Activated CD4-positive, CD25-positive, alpha-beta regulatory T cell treated with anti-CD3 and anti-CD28 coated beads, Interleukin-2, amount 50 U/mL, for 24 hours (primary cell): ENCODE measurements around the gene SLC17A7.
A peak's percentile ranks its signal among the peaks of the same experiment; 100 is the strongest.

Experiments used
- ATAC-seq, 2 donors: fragments of 150-1000 bp; cut with Tn5 transposase; one replicate each; pipeline ENCODE4 v1.10.0; 2021; ENCODE audit warnings: mild to moderate bottlenecking in 1 of 2, moderate library complexity in 1 of 2

The SLC17A7 gene

GRCh38 chr19:49403404-49404187 lies 37.7 kb downstream of the SLC17A7 start:
- no peak for ATAC-seq

DNA sequence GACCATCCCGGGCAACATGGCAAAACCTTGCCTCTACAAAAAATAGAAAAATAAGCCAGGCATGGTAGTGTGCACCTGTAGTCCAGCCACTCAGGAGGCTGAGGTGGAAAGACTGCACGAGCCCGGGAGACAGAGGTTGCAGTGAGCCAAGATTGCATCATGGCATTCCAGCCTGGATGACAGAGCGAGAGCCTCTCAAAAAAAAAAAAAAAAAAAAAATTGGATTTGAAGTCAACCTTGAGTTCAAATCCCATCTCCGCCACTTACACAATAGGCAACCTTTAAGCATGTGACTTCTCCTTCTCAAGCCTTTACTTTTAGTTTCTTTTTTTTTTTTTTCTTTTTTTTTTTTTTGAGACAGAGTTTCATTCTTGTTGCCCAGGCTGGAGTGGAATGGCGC lies 41.3 kb downstream of the SLC17A7 start:
- ATAC-seq = no peak

- no peak for ATAC-seq
Measured at GRCh38 chr19:49398931-49399330, 42.4 kb downstream of the SLC17A7 start.

GRCh38 chr19:49398001-49398615 lies 43.2 kb downstream of the SLC17A7 start:
- no peak for ATAC-seq

DNA sequence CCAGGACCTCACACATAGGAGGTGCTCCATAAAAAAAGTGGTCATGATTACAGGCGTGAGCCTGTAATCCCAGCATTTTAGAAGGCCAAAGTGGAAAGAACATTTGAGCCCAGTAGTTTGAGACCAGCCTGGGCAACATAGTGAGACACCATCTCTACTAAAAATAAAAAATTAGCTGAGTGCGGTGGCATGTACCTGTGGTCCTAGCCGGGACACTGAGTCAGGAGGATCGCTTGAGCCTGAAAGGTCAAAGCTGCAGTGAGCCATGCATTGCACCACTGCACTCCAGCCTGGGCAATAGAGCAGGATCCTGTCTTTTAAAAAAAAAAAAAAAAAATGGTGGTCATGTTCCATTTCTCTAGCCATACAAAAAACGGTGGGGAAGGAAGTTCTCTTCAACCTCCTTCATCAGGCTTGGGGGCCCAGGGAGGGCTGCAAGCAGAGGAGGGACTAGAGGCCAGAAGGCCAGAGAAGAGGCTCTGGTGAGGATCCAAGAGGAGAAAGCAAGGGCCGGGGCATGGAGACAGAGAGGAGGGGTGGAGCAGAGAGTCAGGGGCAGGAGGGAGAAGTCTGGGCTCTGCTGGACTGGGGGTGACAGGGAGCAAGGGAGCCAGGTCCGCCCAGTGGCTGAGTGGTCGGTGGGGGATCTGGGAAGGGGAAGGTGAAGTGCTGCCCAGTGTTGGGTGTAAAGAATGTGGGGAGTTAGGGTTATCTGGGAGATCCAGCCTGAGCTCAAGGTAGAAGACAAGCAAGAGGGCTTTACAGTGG lies 44.4 kb downstream of the SLC17A7 start:
- ATAC-seq = no peak

DNA sequence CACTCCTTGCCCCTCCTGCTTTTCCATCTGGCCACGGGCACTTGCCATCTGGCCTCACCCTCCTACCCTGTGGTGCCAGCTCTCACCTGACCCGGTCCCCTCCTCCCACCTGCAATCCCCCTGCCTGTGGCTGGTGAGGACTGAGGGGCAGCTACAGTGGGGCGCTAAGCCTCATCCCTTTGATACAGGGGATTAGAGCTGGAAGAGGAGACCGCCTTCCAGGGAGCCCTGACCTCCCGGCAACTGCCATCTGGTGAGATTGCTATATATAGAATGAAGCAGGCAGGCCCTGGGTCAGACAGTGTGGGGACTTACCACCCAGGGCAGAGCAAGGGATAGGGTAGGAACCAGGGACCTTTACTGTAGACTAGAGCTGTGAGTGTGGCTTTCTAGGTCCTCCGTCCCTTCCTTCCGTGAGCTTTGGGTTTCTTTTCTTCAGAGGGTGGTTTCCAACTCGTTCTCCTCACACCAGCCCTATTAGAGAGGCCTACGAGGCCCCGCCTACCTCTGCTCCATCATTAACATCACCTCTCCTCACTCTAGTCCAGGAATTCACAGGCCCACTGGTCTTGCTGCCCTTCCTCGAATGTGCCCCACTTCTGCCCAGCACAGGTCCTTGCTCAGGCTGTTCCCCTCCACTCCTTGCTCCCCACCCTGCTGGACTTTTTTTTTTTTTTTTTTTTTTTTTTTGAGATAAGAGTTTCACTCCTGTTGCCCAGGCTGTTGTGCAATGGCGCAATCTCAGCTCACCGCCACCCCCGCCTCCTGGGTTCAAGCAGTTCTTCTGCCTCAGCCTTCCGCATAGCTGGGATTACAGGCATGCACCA lies 45.5 kb downstream of the SLC17A7 start:
- no peak for ATAC-seq

- ATAC-seq = no peak
Measured at GRCh38 chr19:49393881-49394280, 47.4 kb downstream of the SLC17A7 start.

- ATAC-seq = peak; percentile 92
Measured at GRCh38 chr19:49391581-49392399, 49.5 kb downstream of the SLC17A7 start.

GRCh38 chr19:49390929-49391359 lies 50.4 kb downstream of the SLC17A7 start:
- ATAC-seq = no peak

DNA sequence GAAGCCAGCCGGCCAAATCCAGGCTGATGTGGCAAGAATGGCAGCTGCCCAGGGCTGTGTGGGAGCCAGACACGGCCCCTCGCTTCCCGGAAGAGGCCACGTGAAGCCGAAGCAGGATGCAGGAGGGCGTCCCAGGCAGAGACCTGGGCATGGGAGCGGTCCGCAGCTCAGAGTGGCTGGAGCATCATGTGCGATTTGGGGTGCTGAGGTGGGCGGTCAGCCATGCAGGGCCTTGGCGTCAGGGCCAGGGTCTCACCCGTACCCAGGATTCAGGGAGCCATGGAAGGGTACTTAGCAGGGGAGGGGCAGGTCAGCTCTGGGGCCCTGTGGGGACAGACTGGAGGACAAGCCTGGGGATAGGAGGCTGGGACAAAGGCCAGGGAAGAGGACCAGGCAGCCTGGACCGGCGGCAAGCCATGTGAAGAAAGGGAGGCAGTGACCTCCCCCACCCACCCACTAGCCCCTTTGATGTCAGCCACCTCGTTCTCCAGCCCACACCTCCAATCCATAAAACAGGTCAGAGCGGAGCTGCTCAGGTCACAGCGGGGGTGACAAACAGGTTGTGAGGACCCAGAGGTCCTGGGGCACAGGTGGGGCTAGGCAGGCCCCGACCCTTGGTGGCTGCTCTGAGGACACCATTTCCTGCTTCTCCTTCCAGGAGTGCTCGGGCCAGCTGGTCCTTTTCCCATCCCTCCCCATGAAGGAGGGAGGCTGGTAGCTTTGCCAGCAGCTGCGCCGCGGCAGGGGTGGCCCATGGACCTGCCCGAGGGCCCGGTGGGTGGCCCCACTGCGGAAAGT lies 51.0 kb downstream of the SLC17A7 start:
- ATAC-seq = no peak

GRCh38 chr19:49389406-49389805 lies 51.9 kb downstream of the SLC17A7 start:
- no peak for ATAC-seq

DNA sequence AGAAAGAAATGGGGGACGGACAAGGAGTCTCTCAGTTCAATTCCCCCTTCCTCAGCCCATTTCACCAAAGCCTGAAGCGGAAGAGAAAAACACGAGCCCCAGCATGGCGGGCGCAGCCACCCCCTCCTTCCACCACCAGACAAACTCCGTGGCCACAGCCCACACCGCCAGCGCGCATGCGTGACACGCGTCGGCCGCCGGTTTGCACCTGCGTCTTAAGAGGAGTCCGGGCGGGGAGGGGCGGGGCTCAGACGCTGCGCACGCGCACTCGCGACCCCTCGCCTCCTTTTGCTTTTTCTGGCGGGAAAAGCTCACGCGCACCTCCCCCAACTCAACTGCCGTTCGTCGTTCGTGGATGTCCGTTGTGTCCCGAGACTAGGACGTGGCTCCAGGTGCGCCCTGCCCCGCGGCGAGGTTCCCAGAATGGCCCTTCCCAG lies 53.4 kb downstream of the SLC17A7 start, which contains the start of gene KASH5:
TSS of gene KASH5 (plus strand) at position 314 of the 437 bp plus-strand sequence. CDS start 2,635 bp downstream, outside the sequence.
- peak; percentile 54 to 55 for ATAC-seq

- ATAC-seq = no peak
Measured at GRCh38 chr19:49383599-49383998, 57.7 kb downstream of the SLC17A7 start.

GRCh38 chr19:49382639-49383038 lies 58.7 kb downstream of the SLC17A7 start:
- ATAC-seq = no peak

DNA sequence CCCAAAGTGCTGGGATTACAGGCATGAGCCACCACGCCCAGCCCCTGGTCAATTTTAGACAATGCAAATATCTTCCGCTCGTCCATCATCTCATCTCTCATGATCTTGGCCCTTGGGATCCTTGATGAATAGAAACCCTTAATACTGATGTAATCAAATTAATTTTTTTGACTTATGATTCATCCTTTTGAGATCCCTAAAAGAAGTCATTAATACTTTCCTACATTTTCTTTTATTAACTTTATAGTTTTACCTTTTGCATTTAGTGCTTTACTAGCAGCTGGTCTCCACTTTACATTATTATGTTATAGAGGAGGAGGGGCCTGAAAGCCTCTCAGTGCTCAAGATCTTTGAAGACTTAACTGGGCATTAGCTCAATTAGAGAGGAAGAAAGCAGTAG lies 60.9 kb downstream of the SLC17A7 start:
- ATAC-seq = no peak
